ENCODE measurements around the gene CCDC33. TPM values are rescaled to one million over a fixed set of nuclear protein-coding genes. Genes with fewer than 3 reads are reported as not detected.

The CCDC33 gene
- total RNA-seq, 1 experiment from 2014 or later = not detected

DNA sequence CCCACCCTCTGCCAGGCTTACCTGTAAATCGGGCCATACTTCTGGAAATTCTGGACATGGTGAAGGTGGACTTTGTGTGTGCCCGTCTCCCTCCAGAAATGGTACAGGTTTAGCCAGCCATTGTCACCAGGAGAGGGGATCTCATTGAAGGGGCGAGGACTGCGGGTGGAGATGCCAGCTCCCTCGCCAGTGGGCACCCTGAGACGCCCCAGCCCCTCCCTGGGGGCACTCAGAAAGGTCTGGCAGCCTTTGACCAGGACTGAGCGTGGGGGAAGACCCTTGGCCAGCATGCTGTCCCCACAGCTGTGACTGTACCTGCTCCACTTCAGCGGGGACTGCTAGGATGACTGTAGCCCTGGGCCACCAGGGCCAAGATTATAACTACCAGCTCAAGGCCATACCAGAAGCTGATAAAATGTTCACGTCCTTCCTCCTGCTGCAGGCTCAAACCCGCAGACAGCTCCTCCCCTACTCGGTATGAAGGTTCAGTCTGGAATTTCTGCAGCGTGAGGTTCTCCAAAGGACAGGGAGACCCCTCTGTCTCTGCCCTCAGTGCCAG, 131.2 kb downstream of the CCDC33 start, which contains the start of gene CYP11A1:
Gene CYP11A1, minus strand, starts transcription at position 351 of the 559 bp plus-strand sequence. Its CDS starts 61 bp downstream, at position 290.
- no peak for DNase-seq (ENCODE audit: low read depth, low spot score)
- no peaks in the 10 kb centered on the region for H3K36me3 ChIP-seq (ENCODE audit: control insufficient read depth, insufficient read depth, low read length)
- no peaks in the 10 kb centered on the region; the same call in 1 of the 2 replicates for H3K27me3 ChIP-seq (ENCODE audit: control insufficient read depth, insufficient read depth, low read length)
- BruUV-seq (replicated peaks) = no TSS peak
- in situ Hi-C loops (cut with HindIII; ENCODE audit: low pct_unique_long_range_greater_than_20kb, low sequenced_read_pairs) = no loop called here
- no peak for ATAC-seq
- POLR2A ChIA-PET = no interaction called here
- CTCF ChIA-PET = interaction anchor here (0.7 kb wide), 2 partner anchors 14 to 327 kb away, joined by 3 to 5 read pairs; no protein-coding TSS in a partner anchor
- H3K27ac ChIP-seq (ENCODE audit: low read length) = no peak within 1 kb of the TSS
- TF ChIP-seq, protein P1, sequence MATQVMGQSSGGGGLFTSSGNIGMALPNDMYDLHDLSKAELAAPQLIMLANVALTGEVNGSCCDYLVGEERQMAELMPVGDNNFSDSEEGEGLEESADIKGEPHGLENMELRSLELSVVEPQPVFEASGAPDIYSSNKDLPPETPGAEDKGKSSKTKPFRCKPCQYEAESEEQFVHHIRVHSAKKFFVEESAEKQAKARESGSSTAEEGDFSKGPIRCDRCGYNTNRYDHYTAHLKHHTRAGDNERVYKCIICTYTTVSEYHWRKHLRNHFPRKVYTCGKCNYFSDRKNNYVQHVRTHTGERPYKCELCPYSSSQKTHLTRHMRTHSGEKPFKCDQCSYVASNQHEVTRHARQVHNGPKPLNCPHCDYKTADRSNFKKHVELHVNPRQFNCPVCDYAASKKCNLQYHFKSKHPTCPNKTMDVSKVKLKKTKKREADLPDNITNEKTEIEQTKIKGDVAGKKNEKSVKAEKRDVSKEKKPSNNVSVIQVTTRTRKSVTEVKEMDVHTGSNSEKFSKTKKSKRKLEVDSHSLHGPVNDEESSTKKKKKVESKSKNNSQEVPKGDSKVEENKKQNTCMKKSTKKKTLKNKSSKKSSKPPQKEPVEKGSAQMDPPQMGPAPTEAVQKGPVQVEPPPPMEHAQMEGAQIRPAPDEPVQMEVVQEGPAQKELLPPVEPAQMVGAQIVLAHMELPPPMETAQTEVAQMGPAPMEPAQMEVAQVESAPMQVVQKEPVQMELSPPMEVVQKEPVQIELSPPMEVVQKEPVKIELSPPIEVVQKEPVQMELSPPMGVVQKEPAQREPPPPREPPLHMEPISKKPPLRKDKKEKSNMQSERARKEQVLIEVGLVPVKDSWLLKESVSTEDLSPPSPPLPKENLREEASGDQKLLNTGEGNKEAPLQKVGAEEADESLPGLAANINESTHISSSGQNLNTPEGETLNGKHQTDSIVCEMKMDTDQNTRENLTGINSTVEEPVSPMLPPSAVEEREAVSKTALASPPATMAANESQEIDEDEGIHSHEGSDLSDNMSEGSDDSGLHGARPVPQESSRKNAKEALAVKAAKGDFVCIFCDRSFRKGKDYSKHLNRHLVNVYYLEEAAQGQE (IDR thresholded peaks at IDR 0.05; ENCODE audit: insufficient read depth in 1 of 2, low read depth in 2 of 2, low read length in 1 of 2) = no peak
- TF ChIP-seq, protein P2, sequence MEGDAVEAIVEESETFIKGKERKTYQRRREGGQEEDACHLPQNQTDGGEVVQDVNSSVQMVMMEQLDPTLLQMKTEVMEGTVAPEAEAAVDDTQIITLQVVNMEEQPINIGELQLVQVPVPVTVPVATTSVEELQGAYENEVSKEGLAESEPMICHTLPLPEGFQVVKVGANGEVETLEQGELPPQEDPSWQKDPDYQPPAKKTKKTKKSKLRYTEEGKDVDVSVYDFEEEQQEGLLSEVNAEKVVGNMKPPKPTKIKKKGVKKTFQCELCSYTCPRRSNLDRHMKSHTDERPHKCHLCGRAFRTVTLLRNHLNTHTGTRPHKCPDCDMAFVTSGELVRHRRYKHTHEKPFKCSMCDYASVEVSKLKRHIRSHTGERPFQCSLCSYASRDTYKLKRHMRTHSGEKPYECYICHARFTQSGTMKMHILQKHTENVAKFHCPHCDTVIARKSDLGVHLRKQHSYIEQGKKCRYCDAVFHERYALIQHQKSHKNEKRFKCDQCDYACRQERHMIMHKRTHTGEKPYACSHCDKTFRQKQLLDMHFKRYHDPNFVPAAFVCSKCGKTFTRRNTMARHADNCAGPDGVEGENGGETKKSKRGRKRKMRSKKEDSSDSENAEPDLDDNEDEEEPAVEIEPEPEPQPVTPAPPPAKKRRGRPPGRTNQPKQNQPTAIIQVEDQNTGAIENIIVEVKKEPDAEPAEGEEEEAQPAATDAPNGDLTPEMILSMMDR (IDR thresholded peaks at IDR 0.05) = no peak
- no peak for TF ChIP-seq POLR2AphosphoS5 (IDR thresholded peaks at IDR 0.05; ENCODE audit: low read depth, low read length)
- TF ChIP-seq SIN3A (IDR thresholded peaks at IDR 0.05; ENCODE audit: borderline replicate concordance, insufficient read depth, low read depth, low read length) = no peak
- TF ChIP-seq TCF7L2 (IDR thresholded peaks at IDR 0.05; ENCODE audit: low read depth, low read length) = no peak
- H3K9me3 ChIP-seq (ENCODE audit: control insufficient read depth, insufficient read depth, low read depth, low read length) = no peaks in the 10 kb centered on the region
- no peak within 1 kb of the TSS for H3K4me3 ChIP-seq (ENCODE audit: low read depth in 2 of 2, low read length in 2 of 2)
- peaks cover 3% of the 10 kb centered on the region; the same call in 1 of the 2 replicates for H3K4me1 ChIP-seq (ENCODE audit: control insufficient read depth, insufficient read depth, low read length)
- intact Hi-C loops (cut with micrococcal nuclease; ENCODE audit: unreplicated experiment) = no loop called here

DNA sequence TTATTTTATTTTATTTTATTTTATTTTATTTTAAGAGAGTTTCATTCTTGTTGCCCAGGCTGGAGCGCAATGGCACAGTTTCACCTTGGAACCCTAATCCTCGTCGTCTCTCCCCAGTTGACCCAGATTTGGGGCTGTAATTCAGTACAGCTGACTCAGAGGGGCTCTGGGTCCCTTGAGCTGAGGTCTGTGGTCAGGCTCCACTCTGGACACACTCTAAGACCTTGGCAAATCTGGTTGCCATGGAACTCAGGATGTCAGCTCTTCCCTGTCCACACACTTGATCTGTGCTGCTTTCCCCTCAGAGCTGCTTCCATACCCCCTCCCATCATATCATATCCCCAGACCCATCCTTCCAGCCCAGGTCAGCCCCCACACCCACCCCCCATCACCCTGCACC, 132.0 kb downstream of the CCDC33 start:
- Histone ChIP-seq H3K9me3 (ENCODE audit: control insufficient read depth, insufficient read depth, low read depth, low read length) (no peaks in the 10 kb centered on the region), H3K4me1 (ENCODE audit: control insufficient read depth, insufficient read depth, low read length) (peaks cover 3% of the 10 kb centered on the region; the same call in 1 of the 2 replicates), H3K36me3 (ENCODE audit: control insufficient read depth, insufficient read depth, low read length) (no peaks in the 10 kb centered on the region), H3K27me3 (ENCODE audit: control insufficient read depth, insufficient read depth, low read length) (no peaks in the 10 kb centered on the region; the same call in 1 of the 2 replicates), H3K4me3 (ENCODE audit: low read depth in 2 of 2, low read length in 2 of 2) (no peak overlapping the region), H3K27ac (ENCODE audit: low read length) (no peak overlapping the region)
- in situ Hi-C loops (cut with HindIII; ENCODE audit: low pct_unique_long_range_greater_than_20kb, low sequenced_read_pairs) (no loop called here), intact Hi-C loops (cut with micrococcal nuclease; ENCODE audit: unreplicated experiment) (no loop called here)
- ChIA-PET POLR2A (interaction anchor here (0.5 kb wide), 1 partner anchor 388 kb away, joined by 6 read pairs; no protein-coding TSS in a partner anchor), CTCF (no interaction called here)
- BruUV-seq (replicated peaks) = no TSS peak
- TF ChIP-seq, protein P1 (IDR thresholded peaks at IDR 0.05; ENCODE audit: insufficient read depth in 1 of 2, low read depth in 2 of 2, low read length in 1 of 2) = no peak
- TF ChIP-seq POLR2AphosphoS5 (IDR thresholded peaks at IDR 0.05; ENCODE audit: low read depth, low read length) (no peak), TCF7L2 (IDR thresholded peaks at IDR 0.05; ENCODE audit: low read depth, low read length) (no peak)
- TF ChIP-seq, protein P2 (IDR thresholded peaks at IDR 0.05) = no peak
- DNase-seq (ENCODE audit: low read depth, low spot score) (no peak), ATAC-seq (no peak)

Measured in Panc1 (cell line).